Neural progenitor cell (in vitro differentiated cells): ENCODE data around the gene HCLS1. TPM values are rescaled to one million over a fixed set of nuclear protein-coding genes. Genes with fewer than 3 reads are reported as not detected.

Experiments
- DNase-seq: peaks from one replicate; pipeline ENCODE4 v3.0.0-alpha.2; 2016; ENCODE audit warnings: low spot score
- H2AFZ ChIP-seq: fragments of 200-600 bp; sonication (generic); replicated peaks from 2 replicates; pipeline ENCODE4 v1.6.1; 2016; ENCODE audit warnings: antibody characterized with exemption
- H3F3A ChIP-seq: fragments of 200-600 bp; sonication (generic); 2 replicates; pipeline ENCODE4 v1.6.1; 2016; ENCODE audit warnings: antibody characterized with exemption, low read depth
- H3K27ac ChIP-seq: fragments of 200-600 bp; sonication (generic); 2 replicates; pipeline ENCODE4 v1.5.1; 2016; ENCODE audit warnings: mild to moderate bottlenecking
- H3K27me3 ChIP-seq: fragments of 200-600 bp; sonication (generic); 2 replicates; pipeline ENCODE4 v1.6.1; 2016; ENCODE audit warnings: mild to moderate bottlenecking, moderate library complexity
- H3K36me3 ChIP-seq: fragments of 200-600 bp; sonication (generic); 2 replicates; pipeline ENCODE4 v1.5.1; 2016
- H3K4me1 ChIP-seq: fragments of 200-600 bp; sonication (generic); 2 replicates; pipeline ENCODE4 v1.6.1; 2016; ENCODE audit warnings: mixed run types
- H3K4me2 ChIP-seq: fragments of 200-600 bp; sonication (generic); 2 replicates; pipeline ENCODE4 v1.6.1; 2016
- H3K4me3 ChIP-seq: fragments of 200-600 bp; sonication (generic); 2 replicates; pipeline ENCODE4 v1.5.1; 2016
- H3K79me2 ChIP-seq: fragments of 200-600 bp; sonication (generic); 2 replicates; pipeline ENCODE4 v1.6.1; 2016; ENCODE audit warnings: low read depth
- H3K9ac ChIP-seq: fragments of 200-600 bp; sonication (generic); 2 replicates; pipeline ENCODE4 v1.6.1; 2016
- H3K9me3 ChIP-seq: fragments of 200-600 bp; sonication (generic); 2 replicates; pipeline ENCODE4 v1.5.1; 2016; ENCODE audit warnings: low read depth
- H4K20me1 ChIP-seq: fragments of 200-600 bp; sonication (generic); 2 replicates; pipeline ENCODE4 v1.6.1; 2016; ENCODE audit warnings: low read depth
- H3K27ac Mint-ChIP-seq: 3 replicates; pipeline ENCODE4 v1.8.0; 2021; ENCODE audit warnings: mixed read lengths
- H3K27me3 Mint-ChIP-seq: 2 replicates; pipeline ENCODE4 v1.8.0; 2022; ENCODE audit warnings: low read depth, mild to moderate bottlenecking, inconsistent platforms, moderate library complexity, mixed read lengths; ENCODE audit not compliant: insufficient read depth
- H3K36me3 Mint-ChIP-seq: 3 replicates; pipeline ENCODE4 v1.8.0; 2021; ENCODE audit warnings: mixed read lengths
- H3K4me1 Mint-ChIP-seq: 3 replicates; pipeline ENCODE4 v1.8.0; 2021; ENCODE audit warnings: mixed read lengths
- H3K4me3 Mint-ChIP-seq: 3 replicates; pipeline ENCODE4 v1.8.0; 2021; ENCODE audit warnings: mild to moderate bottlenecking, moderate library complexity, mixed read lengths
- H3K9me3 Mint-ChIP-seq: 3 replicates; pipeline ENCODE4 v1.8.0; 2020; ENCODE audit warnings: mixed read lengths
- EZH2 ChIP-seq: fragments of 200-600 bp; sonication (generic); IDR thresholded peaks from 2 replicates; pipeline ENCODE4 v1.6.1; 2017; ENCODE audit warnings: antibody characterized with exemption, mild to moderate bottlenecking, moderate library complexity
- EZH2phosphoT487 ChIP-seq: fragments of 200-600 bp; sonication (generic); IDR thresholded peaks from 2 replicates; pipeline ENCODE4 v1.6.1; 2017; ENCODE audit warnings: antibody characterized with exemption
- total RNA-seq: library from RNA; depleted of rRNA; stranded (reverse); fragments of >200 nt; gene quantifications from 2 replicates; pipeline ENCODE4 v1.2.3, GENCODE V29; 2015; ENCODE audit warnings: low replicate concordance
- TF ChIP-seq, protein P1 (sequence below): fragments of 200-600 bp; sonication (generic); IDR thresholded peaks from 2 replicates; pipeline ENCODE4 v1.5.1; 2017; ENCODE audit warnings: antibody characterized with exemption, mild to moderate bottlenecking

Gene HCLS1
- total RNA-seq, 1 donor from 2014 or later = not detected

DNA sequence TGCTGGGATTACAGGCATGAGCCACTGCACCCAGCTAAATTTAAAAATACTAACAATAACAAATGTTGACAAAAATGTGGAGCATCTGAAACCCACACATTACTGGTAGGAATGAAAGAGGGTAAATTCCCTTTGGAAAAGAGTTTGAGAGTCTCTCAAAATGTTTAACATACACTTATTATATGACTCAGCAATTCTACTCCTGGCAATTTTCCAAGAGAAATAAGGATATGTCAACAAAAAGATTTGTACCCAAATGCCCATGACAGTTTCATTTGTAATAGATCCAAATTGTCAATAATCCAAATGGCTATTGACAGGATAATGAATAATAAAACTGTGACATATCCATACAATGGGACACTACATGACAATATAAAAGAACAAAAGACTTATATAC is 9.0 kb downstream of the HCLS1 start:
- Histone ChIP-seq H3F3A (no peaks in the 10 kb centered on the region), H3K4me3 (no peak overlapping the region), H2AFZ (no peak overlapping the region), H3K4me2 (no peak overlapping the region), H3K9me3 (no peaks in the 10 kb centered on the region), H3K36me3 (no peaks in the 10 kb centered on the region), H3K27me3 (no peaks in the 10 kb centered on the region), H3K9ac (no peak overlapping the region), H3K4me1 (no peaks in the 10 kb centered on the region), H3K27ac (no peak overlapping the region), H3K79me2 (no peaks in the 10 kb centered on the region), H4K20me1 (no peaks in the 10 kb centered on the region)
- Mint-ChIP-seq H3K4me3 (no peak overlapping the region), H3K9me3 (no peaks in the 10 kb centered on the region), H3K27ac (no peak overlapping the region), H3K27me3 (no peaks in the 10 kb centered on the region), H3K4me1 (no peaks in the 10 kb centered on the region), H3K36me3 (no peaks in the 10 kb centered on the region)
- TF ChIP-seq, protein P1, sequence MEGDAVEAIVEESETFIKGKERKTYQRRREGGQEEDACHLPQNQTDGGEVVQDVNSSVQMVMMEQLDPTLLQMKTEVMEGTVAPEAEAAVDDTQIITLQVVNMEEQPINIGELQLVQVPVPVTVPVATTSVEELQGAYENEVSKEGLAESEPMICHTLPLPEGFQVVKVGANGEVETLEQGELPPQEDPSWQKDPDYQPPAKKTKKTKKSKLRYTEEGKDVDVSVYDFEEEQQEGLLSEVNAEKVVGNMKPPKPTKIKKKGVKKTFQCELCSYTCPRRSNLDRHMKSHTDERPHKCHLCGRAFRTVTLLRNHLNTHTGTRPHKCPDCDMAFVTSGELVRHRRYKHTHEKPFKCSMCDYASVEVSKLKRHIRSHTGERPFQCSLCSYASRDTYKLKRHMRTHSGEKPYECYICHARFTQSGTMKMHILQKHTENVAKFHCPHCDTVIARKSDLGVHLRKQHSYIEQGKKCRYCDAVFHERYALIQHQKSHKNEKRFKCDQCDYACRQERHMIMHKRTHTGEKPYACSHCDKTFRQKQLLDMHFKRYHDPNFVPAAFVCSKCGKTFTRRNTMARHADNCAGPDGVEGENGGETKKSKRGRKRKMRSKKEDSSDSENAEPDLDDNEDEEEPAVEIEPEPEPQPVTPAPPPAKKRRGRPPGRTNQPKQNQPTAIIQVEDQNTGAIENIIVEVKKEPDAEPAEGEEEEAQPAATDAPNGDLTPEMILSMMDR = no peak
- TF ChIP-seq EZH2phosphoT487 = no peak
- no peak for TF ChIP-seq EZH2
- DNase-seq = no peak

DNA sequence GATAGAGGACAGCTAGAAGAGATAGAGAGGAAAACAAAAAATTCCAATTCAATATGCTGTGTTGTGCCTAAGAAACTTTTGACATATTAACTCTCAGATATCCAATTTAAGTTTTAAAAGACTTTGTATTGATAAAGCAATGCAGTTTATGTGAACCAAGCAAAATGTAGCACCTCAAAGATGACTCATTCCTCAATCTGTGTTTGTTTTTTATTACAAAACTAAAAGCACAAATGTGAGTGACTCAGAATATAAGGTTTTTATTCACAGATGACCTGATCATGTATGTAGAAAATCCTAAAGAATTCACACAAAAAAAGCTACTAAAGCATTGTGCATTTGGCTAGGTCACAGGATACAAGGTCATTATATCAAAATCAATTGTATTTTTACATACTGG is 11.1 kb downstream of the HCLS1 start:
- Histone ChIP-seq H3K36me3 (no peaks in the 10 kb centered on the region), H2AFZ (no peak overlapping the region), H3K9ac (no peak overlapping the region), H3K79me2 (no peaks in the 10 kb centered on the region), H3K27ac (no peak overlapping the region), H3K4me1 (no peaks in the 10 kb centered on the region), H3F3A (no peaks in the 10 kb centered on the region), H3K4me2 (no peak overlapping the region), H3K4me3 (no peak overlapping the region), H3K9me3 (no peaks in the 10 kb centered on the region), H4K20me1 (no peaks in the 10 kb centered on the region), H3K27me3 (no peaks in the 10 kb centered on the region)
- Mint-ChIP-seq H3K9me3 (no peaks in the 10 kb centered on the region), H3K4me3 (no peak overlapping the region), H3K27ac (no peak overlapping the region), H3K4me1 (no peaks in the 10 kb centered on the region), H3K27me3 (no peaks in the 10 kb centered on the region), H3K36me3 (no peaks in the 10 kb centered on the region)
- no peak for DNase-seq
- no peak for TF ChIP-seq EZH2phosphoT487
- TF ChIP-seq EZH2 = no peak
- TF ChIP-seq, protein P1 = no peak

DNA sequence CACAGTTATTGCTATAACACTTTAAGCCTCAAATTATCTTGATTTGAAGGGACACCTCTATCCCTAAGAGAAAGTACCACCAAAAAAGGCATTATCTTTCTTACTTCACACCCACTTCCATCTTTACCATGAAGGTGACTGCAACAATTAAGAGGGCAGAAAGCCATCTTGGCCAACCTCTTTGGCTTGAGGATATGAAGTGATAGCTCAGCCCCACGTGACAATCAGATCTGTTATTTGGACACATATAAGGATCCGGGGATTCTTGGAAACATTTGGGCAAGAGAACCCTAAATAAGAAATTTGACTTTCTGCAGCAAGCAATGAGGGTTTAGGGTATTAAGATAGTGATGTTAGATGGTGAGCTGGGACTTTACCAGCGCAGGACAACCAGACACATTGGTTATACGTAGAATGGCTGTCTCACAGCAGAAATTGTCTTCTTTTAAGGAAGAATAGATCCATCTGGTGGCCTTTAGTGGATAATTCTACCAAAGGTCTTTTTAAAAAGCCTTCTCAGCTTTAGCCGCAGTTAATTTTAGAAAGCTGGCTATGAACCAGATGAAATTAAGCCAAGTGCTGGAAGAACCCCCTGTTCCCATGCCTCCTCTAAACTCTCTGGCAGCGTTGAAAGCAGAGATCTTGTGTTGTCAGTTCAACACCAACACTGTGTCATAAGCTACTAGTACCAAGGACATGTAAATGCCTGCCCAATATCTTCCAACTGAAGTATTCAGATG is 12.3 kb downstream of the HCLS1 start:
- Histone ChIP-seq H3K4me1 (no peaks in the 10 kb centered on the region), H3F3A (no peaks in the 10 kb centered on the region), H3K4me3 (no peak overlapping the region), H3K9me3 (no peaks in the 10 kb centered on the region), H3K79me2 (no peaks in the 10 kb centered on the region), H3K9ac (no peak overlapping the region), H3K27me3 (no peaks in the 10 kb centered on the region), H3K4me2 (no peak overlapping the region), H3K27ac (no peak overlapping the region), H4K20me1 (no peaks in the 10 kb centered on the region), H3K36me3 (no peaks in the 10 kb centered on the region), H2AFZ (no peak overlapping the region)
- Mint-ChIP-seq H3K9me3 (no peaks in the 10 kb centered on the region), H3K4me3 (no peak overlapping the region), H3K27me3 (no peaks in the 10 kb centered on the region), H3K36me3 (no peaks in the 10 kb centered on the region), H3K4me1 (no peaks in the 10 kb centered on the region), H3K27ac (no peak overlapping the region)
- TF ChIP-seq, protein P1 = no peak
- TF ChIP-seq EZH2phosphoT487 = no peak
- no peak for TF ChIP-seq EZH2
- no peak for DNase-seq
